HepG2 (cell line): ENCODE measurements around the gene TUT1. TPM values are rescaled to one million over a fixed set of nuclear protein-coding genes. Genes with fewer than 3 reads are reported as not detected.
A peak's percentile ranks its signal among the peaks of the same experiment; 100 is the strongest.

Experiments used
- CBX1 ChIP-seq: IDR thresholded peaks from one replicate; pipeline ENCODE4 v1.6.1; 2016; ENCODE audit warnings: antibody characterized with exemption, low read depth
- DMAP1 ChIP-seq: IDR thresholded peaks from 2 replicates; pipeline ENCODE4 v1.6.1; 2016
- ELF4 ChIP-seq: sonication (generic); formaldehyde crosslinking; IDR thresholded peaks from 2 replicates; pipeline ENCODE4 v1.5.0; 2020; ENCODE audit warnings: missing genetic modification reagents, mild to moderate bottlenecking, moderate library complexity, borderline replicate concordance
- FOXO4 ChIP-seq: sonication (generic); formaldehyde crosslinking; conservative IDR thresholded peaks from 2 replicates; pipeline ENCODE4 v1.8.1; 2023; ENCODE audit warnings: missing genetic modification reagents
- HDAC1 ChIP-seq: sonication (generic); formaldehyde crosslinking; IDR thresholded peaks from 2 replicates; pipeline ENCODE4 v1.5.1; 2020; ENCODE audit warnings: mild to moderate bottlenecking, missing genetic modification reagents
- HNF4A ChIP-seq: sonication (generic); formaldehyde crosslinking; IDR thresholded peaks from 2 replicates; pipeline ENCODE4 v1.4.0; 2020; ENCODE audit warnings: missing genetic modification reagents
- HNF4G ChIP-seq, 2 experiments: sonication (generic) in 1 of 2; formaldehyde crosslinking in 1 of 2; IDR thresholded peaks; 2 replicates each; pipeline versions ENCODE4 v1.4.0 to v1.6.1; 2011 to 2020; ENCODE audit warnings: borderline replicate concordance in 2 of 2, low read depth in 2 of 2, mild to moderate bottlenecking in 2 of 2, low read length in 1 of 2, missing genetic modification reagents in 1 of 2, moderate library complexity in 1 of 2
- HNRNPK ChIP-seq: fragments of 200-400 bp; formaldehyde crosslinking; IDR thresholded peaks from 2 replicates; pipeline ENCODE4 v1.6.1; 2018; ENCODE audit warnings: low read length, low read depth, moderate library complexity, mild to moderate bottlenecking; ENCODE audit not compliant: poor library complexity, severe bottlenecking
- HOXA3 ChIP-seq: sonication (generic); formaldehyde crosslinking; IDR thresholded peaks from 2 replicates; pipeline ENCODE4 v1.5.0; 2020; ENCODE audit warnings: missing genetic modification reagents
- KAT2B ChIP-seq: fragments of 150-350 bp; IDR thresholded peaks from 2 replicates; pipeline ENCODE4 v1.6.1; 2014; ENCODE audit warnings: low read depth, low read length, borderline replicate concordance
- MAX ChIP-seq: IDR thresholded peaks from 2 replicates; pipeline ENCODE4 v1.6.1; 2012; ENCODE audit warnings: inconsistent platforms
- MYPOP ChIP-seq: sonication (generic); formaldehyde crosslinking; IDR thresholded peaks from 2 replicates; pipeline ENCODE4 v1.8.1; 2023; ENCODE audit warnings: mild to moderate bottlenecking, moderate library complexity, missing genetic modification reagents
- RBFOX2 ChIP-seq: fragments of 200-400 bp; formaldehyde crosslinking; IDR thresholded peaks from 2 replicates; pipeline ENCODE4 v1.6.1; 2017; ENCODE audit warnings: low read depth, mild to moderate bottlenecking, low read length
- RNF2 ChIP-seq: fragments of 450-650 bp; conservative IDR thresholded peaks from 2 replicates; pipeline ENCODE4 v1.6.1; 2016; ENCODE audit warnings: low read depth
- SAP130 ChIP-seq: IDR thresholded peaks from 2 replicates; pipeline ENCODE4 v1.6.1; 2016; ENCODE audit warnings: low read depth
- SMYD3 ChIP-seq: sonication (generic); formaldehyde crosslinking; IDR thresholded peaks from 2 replicates; pipeline ENCODE4 v1.8.1; 2023; ENCODE audit warnings: mild to moderate bottlenecking, missing genetic modification reagents
- ZC3H13 ChIP-seq: sonication (generic); formaldehyde crosslinking; IDR thresholded peaks from 2 replicates; pipeline ENCODE4 v1.8.1; 2023; ENCODE audit warnings: mild to moderate bottlenecking, missing genetic modification reagents, moderate library complexity
- ZFP1 ChIP-seq: IDR thresholded peaks from 2 replicates; pipeline ENCODE4 v1.6.1; 2016
- ZNF224 ChIP-seq: sonication (generic); formaldehyde crosslinking; IDR thresholded peaks from 2 replicates; pipeline ENCODE4 v1.5.0; 2020; ENCODE audit warnings: mild to moderate bottlenecking, missing genetic modification reagents
- ZNF30 ChIP-seq: sonication (generic); formaldehyde crosslinking; IDR thresholded peaks from 2 replicates; pipeline ENCODE4 v1.5.0; 2020; ENCODE audit warnings: mild to moderate bottlenecking, missing genetic modification reagents
- ZNF558 ChIP-seq: sonication (generic); formaldehyde crosslinking; IDR thresholded peaks from 2 replicates; pipeline ENCODE4 v1.9.0; 2022; ENCODE audit warnings: mild to moderate bottlenecking, missing genetic modification reagents, borderline replicate concordance
- ZNF709 ChIP-seq: sonication (generic); formaldehyde crosslinking; IDR thresholded peaks from 2 replicates; pipeline ENCODE4 v1.5.0; 2020; ENCODE audit warnings: mild to moderate bottlenecking, missing genetic modification reagents
- ZNF768 ChIP-seq: sonication (generic); formaldehyde crosslinking; IDR thresholded peaks from 2 replicates; pipeline ENCODE4 v1.4.0; 2020; ENCODE audit warnings: missing genetic modification reagents
- polyA plus RNA-seq, 8 experiments: library from polyadenylated mRNA; depleted of rRNA in 3 of 8; stranded (reverse) in 7 of 8; unstranded in 1 of 8; fragments of >200 nt; fragmentation: Illumina TruSeq in 4 of 8; extraction: Trizol in 4 of 8; gene quantifications; 2 replicates each; pipeline versions ENCODE4 v1.2.1 to v1.2.3, GENCODE V29; 2011 to 2016; ENCODE audit warnings: low read depth in 4 of 8, missing spikeins in 1 of 8, mixed read lengths in 1 of 8; ENCODE audit not compliant: insufficient read depth in 1 of 8
- total RNA-seq, 5 experiments: library from RNA; depleted of rRNA; stranded (reverse); fragments of >200 nt; fragmentation: Illumina TruSeq; extraction: Trizol; gene quantifications; 2 replicates each; pipeline ENCODE4 v1.2.3, GENCODE V29; 2016; ENCODE audit warnings: low read depth in 1 of 5
- TF ChIP-seq, protein P1 (sequence below): sonication (generic); formaldehyde crosslinking; IDR thresholded peaks from 2 replicates; pipeline ENCODE4 v1.5.0; 2020; ENCODE audit warnings: missing genetic modification reagents, mild to moderate bottlenecking, borderline replicate concordance
- TF ChIP-seq, protein P2 (sequence below): sonication (generic); formaldehyde crosslinking; IDR thresholded peaks from 2 replicates; pipeline ENCODE4 v1.8.1; 2022; ENCODE audit warnings: mild to moderate bottlenecking, missing genetic modification reagents

TUT1 gene
- total and polyA plus RNA-seq, 2 of the 13 experiments (the other 11 are each of a cell fraction or from before 2014, with no cell fraction given): 9.7 to 14.3 TPM

GRCh38 chr11:62601372-62602140, 10.2 kb upstream of the TUT1 start, which contains the start of gene MTA2 (continued):
- TF ChIP-seq, protein P1, sequence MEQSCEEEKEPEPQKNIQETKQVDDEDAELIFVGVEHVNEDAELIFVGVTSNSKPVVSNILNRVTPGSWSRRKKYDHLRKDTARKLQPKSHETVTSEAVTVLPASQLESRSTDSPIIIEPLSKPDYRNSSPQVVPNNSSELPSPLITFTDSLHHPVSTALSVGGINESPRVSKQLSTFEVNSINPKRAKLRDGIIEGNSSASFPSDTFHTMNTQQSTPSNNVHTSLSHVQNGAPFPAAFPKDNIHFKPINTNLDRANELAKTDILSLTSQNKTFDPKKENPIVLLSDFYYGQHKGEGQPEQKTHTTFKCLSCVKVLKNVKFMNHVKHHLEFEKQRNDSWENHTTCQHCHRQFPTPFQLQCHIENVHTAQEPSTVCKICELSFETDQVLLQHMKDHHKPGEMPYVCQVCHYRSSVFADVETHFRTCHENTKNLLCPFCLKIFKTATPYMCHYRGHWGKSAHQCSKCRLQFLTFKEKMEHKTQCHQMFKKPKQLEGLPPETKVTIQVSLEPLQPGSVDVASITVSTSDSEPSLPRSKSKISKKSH (CRISPR knock-in tag): peak; percentile 26; the same call in 1 of the 2 replicates
- TF ChIP-seq RBFOX2 (peak; percentile 91), ELF4 (CRISPR knock-in tag) (0 out of 2 replicates have a peak, but pooled peaks have one; percentile 17), ZNF30 (CRISPR knock-in tag) (no peak), HOXA3 (CRISPR knock-in tag) (peak; percentile 50), ZC3H13 (peak; percentile 81; the same call in 1 of the 2 replicates), MYPOP (CRISPR knock-in tag) (peak; percentile 83), ZNF768 (CRISPR knock-in tag) (peak; percentile 14; the same call in 1 of the 2 replicates), CBX1 (peak; percentile 8), SMYD3 (CRISPR knock-in tag) (no peak), HNF4G (IDR thresholded peaks at IDR 0.05; ENCODE audit: borderline replicate concordance, low read depth, low read length) (peak; percentile 92), HNF4G (CRISPR knock-in tag; IDR thresholded peaks at IDR 0.05; ENCODE audit: borderline replicate concordance, low read depth) (0 out of 2 replicates have a peak, but pooled peaks have one; percentile 47), HNF4A (CRISPR knock-in tag) (no peak), RNF2 (0 out of 2 replicates have a peak, but pooled peaks have one; percentile 34), ZNF709 (peak; percentile 78), ZNF558 (CRISPR knock-in tag) (0 out of 2 replicates have a peak, but pooled peaks have one; percentile 75), ZNF224 (CRISPR knock-in tag) (peak; percentile 96), DMAP1 (CRISPR knock-in tag) (peak; percentile 74), SAP130 (CRISPR knock-in tag) (peak; percentile 79), ZFP1 (CRISPR knock-in tag) (no peak), HNRNPK (peak; percentile 56), MAX (peak; percentile 53), HDAC1 (CRISPR knock-in tag) (peak; percentile 81), FOXO4 (0 out of 2 replicates have a peak, but pooled peaks have one; percentile 95), KAT2B (no peak)
- TF ChIP-seq, protein P2, sequence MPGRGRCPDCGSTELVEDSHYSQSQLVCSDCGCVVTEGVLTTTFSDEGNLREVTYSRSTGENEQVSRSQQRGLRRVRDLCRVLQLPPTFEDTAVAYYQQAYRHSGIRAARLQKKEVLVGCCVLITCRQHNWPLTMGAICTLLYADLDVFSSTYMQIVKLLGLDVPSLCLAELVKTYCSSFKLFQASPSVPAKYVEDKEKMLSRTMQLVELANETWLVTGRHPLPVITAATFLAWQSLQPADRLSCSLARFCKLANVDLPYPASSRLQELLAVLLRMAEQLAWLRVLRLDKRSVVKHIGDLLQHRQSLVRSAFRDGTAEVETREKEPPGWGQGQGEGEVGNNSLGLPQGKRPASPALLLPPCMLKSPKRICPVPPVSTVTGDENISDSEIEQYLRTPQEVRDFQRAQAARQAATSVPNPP (CRISPR knock-in tag): no peak
